ENCODE results near the gene C6orf47. TPM values are rescaled to one million over a fixed set of nuclear protein-coding genes. Genes with fewer than 3 reads are reported as not detected.

C6orf47 gene
- total RNA-seq, 4 donors from 2014 or later = 22.2 to 34.9 (median 26.8) TPM

DNA sequence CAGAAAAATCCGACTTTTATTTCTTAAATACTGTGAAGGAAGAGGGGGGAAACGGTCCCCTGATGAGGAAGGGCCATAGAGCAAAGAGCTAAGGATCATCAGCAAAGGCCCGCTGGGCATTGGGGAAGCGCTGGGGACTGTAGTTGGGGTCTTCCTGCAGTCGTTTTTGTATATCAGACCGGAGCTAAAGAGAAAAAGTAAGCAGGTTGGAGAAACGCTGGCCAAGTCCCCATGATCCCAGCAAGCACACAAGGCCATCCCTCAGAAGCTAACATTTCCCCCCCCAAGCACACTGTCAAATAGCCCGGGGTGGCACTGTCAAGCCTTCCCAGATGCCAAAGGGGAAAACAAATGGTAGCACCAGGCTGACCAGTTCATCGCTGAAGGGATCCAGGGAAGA, 21.5 kb downstream of the C6orf47 start:
- H3K9me3 ChIP-seq = no peaks in the 10 kb centered on the region
- ATAC-seq (peak in 1 of 2 donors; percentile 16), DNase-seq (no peak)
- H3K36me3 ChIP-seq = peaks cover 7 to 91% of the 10 kb centered on the region in 2 donors
- intact Hi-C loops (cut with DNase I; ENCODE audit: low total_unique reads) (no loop called here), in situ Hi-C loops (cut with MboI; ENCODE audit: low sequenced_read_pairs in 4 of 4) (no loop called here)
- no peak overlapping the region for H3K4me3 ChIP-seq
- no peaks in the 10 kb centered on the region for H3K4me1 ChIP-seq
- TF ChIP-seq, protein P1, sequence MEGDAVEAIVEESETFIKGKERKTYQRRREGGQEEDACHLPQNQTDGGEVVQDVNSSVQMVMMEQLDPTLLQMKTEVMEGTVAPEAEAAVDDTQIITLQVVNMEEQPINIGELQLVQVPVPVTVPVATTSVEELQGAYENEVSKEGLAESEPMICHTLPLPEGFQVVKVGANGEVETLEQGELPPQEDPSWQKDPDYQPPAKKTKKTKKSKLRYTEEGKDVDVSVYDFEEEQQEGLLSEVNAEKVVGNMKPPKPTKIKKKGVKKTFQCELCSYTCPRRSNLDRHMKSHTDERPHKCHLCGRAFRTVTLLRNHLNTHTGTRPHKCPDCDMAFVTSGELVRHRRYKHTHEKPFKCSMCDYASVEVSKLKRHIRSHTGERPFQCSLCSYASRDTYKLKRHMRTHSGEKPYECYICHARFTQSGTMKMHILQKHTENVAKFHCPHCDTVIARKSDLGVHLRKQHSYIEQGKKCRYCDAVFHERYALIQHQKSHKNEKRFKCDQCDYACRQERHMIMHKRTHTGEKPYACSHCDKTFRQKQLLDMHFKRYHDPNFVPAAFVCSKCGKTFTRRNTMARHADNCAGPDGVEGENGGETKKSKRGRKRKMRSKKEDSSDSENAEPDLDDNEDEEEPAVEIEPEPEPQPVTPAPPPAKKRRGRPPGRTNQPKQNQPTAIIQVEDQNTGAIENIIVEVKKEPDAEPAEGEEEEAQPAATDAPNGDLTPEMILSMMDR (IDR thresholded peaks at IDR 0.05 in 4 of 5, conservative IDR thresholded peaks at IDR 0.05 in 1 of 5) = no peak
- peak overlapping the region in 1 of 4 donors; percentile 42 for H3K27ac ChIP-seq
- H3K27me3 ChIP-seq = no peaks in the 10 kb centered on the region

DNA sequence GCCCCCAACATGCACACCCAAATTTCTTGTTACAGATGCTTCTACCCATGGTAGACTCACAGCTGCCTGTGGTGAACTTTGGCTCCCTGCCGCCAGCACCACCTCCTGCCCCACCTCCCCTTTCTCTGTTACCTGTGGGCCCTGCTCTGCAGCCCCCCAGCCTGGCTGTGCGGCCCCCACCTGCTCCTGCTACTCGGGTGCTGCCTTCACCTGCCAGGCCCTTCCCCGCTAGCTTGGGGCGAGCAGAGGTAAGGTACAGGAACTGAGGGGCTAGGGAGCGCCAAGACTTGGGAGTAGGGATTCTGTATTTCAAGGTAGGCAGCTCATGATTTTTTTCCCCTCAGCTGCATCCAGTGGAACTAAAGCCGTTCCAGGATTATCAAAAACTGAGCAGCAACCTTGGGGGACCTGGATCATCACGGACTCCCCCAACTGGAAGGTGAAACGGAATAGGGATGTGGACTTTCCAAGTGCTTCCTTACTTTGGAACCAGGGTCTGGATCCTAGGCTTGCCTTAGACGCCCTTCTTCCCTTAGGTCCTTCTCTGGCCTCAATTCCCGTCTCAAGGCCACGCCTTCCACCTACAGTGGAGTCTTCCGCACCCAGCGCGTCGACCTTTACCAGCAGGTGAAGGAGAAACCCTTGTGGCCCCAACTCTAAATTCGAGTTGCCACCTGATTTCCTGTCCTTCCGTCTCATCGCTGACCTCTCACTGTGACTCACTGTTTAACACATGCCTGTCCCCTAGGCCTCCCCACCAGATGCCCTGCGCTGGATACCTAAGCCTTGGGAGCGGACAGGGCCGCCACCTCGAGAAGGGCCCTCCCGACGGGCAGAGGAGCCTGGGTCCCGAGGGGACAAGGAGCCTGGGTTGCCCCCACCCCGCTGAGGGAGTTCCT, 23.6 kb downstream of the C6orf47 start:
- no peak overlapping the region for H3K4me3 ChIP-seq
- H3K4me1 ChIP-seq = no peaks in the 10 kb centered on the region
- TF ChIP-seq, protein P1 (IDR thresholded peaks at IDR 0.05 in 4 of 5, conservative IDR thresholded peaks at IDR 0.05 in 1 of 5) = no peak
- in situ Hi-C loops (cut with MboI; ENCODE audit: low sequenced_read_pairs in 4 of 4) = no loop called here
- H3K9me3 ChIP-seq = no peaks in the 10 kb centered on the region
- intact Hi-C loops (cut with DNase I; ENCODE audit: low total_unique reads) = no loop called here
- peak overlapping the region in 1 of 4 donors; percentile 31 for H3K27ac ChIP-seq
- H3K36me3 ChIP-seq = peaks cover 7 to 96% of the 10 kb centered on the region in 2 donors
- ATAC-seq = no peak
- H3K27me3 ChIP-seq = no peaks in the 10 kb centered on the region
- DNase-seq = no peak

DNA sequence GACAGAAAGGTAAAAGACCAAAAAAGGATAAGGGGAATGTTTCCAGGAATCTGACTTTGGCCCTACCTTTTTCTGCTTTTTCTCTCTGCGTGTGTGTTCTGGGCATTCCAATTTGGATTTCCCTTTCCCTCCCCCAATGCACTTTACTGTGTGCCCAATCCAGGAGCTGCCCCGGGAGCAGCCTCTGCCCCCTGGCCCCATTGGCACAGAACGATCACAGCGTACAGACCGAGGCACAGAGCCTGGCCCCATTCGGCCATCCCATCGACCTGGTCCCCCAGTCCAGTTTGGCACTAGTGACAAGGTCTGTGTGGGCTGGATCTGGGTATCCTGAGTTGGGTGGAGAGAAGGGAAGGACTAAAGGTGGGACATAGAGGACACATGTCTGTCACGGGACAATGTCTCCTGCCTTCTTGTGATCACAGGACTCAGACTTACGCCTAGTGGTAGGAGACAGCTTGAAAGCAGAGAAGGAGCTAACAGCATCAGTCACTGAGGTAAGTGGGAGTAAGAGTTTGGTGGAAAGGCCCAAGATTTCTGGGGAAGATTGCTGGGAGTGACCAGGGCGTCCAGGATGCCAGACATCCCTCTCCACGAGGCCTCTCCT, 25.5 kb downstream of the C6orf47 start:
- Histone ChIP-seq H3K27ac (no peak overlapping the region), H3K9me3 (no peaks in the 10 kb centered on the region), H3K4me1 (no peaks in the 10 kb centered on the region), H3K4me3 (no peak overlapping the region), H3K27me3 (no peaks in the 10 kb centered on the region), H3K36me3 (peaks cover 0 to 96% of the 10 kb centered on the region in 2 donors)
- ATAC-seq (no peak), DNase-seq (no peak)
- intact Hi-C loops (cut with DNase I; ENCODE audit: low total_unique reads) = no loop called here
- in situ Hi-C loops (cut with MboI; ENCODE audit: low sequenced_read_pairs in 4 of 4) = no loop called here
- TF ChIP-seq, protein P1 (IDR thresholded peaks at IDR 0.05 in 4 of 5, conservative IDR thresholded peaks at IDR 0.05 in 1 of 5) = no peak
- no peak for TF ChIP-seq POLR2A (IDR thresholded peaks at IDR 0.05)

DNA sequence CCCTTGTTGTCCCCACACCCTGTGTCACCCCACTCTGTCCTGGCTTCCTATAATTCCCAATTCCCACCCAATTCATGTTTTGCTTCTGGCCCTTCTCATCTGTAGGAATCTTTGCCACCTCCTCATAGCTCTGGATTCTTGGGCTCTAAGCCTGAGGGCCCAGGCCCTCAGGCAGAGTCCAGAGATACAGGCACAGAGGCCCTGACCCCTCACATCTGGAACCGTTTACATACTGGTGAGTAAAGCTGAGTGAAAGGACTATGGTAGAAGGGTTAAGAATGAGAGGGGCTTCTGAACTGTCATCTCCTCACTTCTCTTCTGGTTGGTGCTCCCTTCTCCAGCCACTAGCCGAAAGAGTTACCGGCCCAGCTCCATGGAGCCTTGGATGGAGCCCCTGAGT, 26.4 kb downstream of the C6orf47 start:
- intact Hi-C loops (cut with DNase I; ENCODE audit: low total_unique reads) = no loop called here
- DNase-seq = no peak
- Histone ChIP-seq H3K27me3 (no peaks in the 10 kb centered on the region), H3K27ac (no peak overlapping the region), H3K4me1 (no peaks in the 10 kb centered on the region), H3K4me3 (no peak overlapping the region), H3K9me3 (no peaks in the 10 kb centered on the region), H3K36me3 (peaks cover 0 to 97% of the 10 kb centered on the region in 2 donors)
- in situ Hi-C loops (cut with MboI; ENCODE audit: low sequenced_read_pairs in 4 of 4) = no loop called here
- TF ChIP-seq, protein P1 (IDR thresholded peaks at IDR 0.05 in 4 of 5, conservative IDR thresholded peaks at IDR 0.05 in 1 of 5) = no peak
- no peak for TF ChIP-seq POLR2A (IDR thresholded peaks at IDR 0.05)
- ATAC-seq = no peak

Data from gastrocnemius medialis (tissue), 4 donors.